Mucosa of descending colon (tissue), 3 donors: ENCODE results near the gene OTOP1. TPM values are rescaled to one million over a fixed set of nuclear protein-coding genes. Genes with fewer than 3 reads are reported as not detected.
"Not testable (repeated sequence)": the region's sequence is repeated elsewhere in the genome, so short reads cannot be mapped to it uniquely, and the experiment has no call there.

Experiments used
- ATAC-seq: fragments of 200-7000 bp; cut with Tn5 transposase; one replicate; pipeline ENCODE4 v1.9.1; 2020; ENCODE audit warnings: mild to moderate bottlenecking, moderate library complexity
- DNase-seq, 3 donors: peaks; one replicate each; pipeline ENCODE4 v3.0.0-alpha.2; 2020
- H3K36me3 ChIP-seq: fragments of 200-600 bp; one replicate; pipeline ENCODE4 v1.8.0; 2021; ENCODE audit warnings: low read depth, mild to moderate bottlenecking
- H3K4me1 ChIP-seq: fragments of 200-600 bp; one replicate; pipeline ENCODE4 v1.8.0; 2021; ENCODE audit warnings: low read depth, mild to moderate bottlenecking
- H3K4me3 ChIP-seq: fragments of 200-600 bp; one replicate; pipeline ENCODE4 v1.8.0; 2021; ENCODE audit warnings: mild to moderate bottlenecking
- H3K9me3 ChIP-seq: fragments of 200-600 bp; one replicate; pipeline ENCODE4 v1.8.0; 2021; ENCODE audit warnings: mild to moderate bottlenecking
- intact Hi-C, 2 donors: fragments of 100-400 bp; cut with DNase I in 1 of 2; cut with micrococcal nuclease in 1 of 2; formaldehyde crosslinking; loops; one replicate each; pipeline versions ENCODE4 v1.11.0 to v1.11.1; 2022; cut with DNase I, micrococcal nuclease
- total RNA-seq, 3 donors: library from RNA; stranded (reverse); fragmentation: NEBNext Ultra II Directional in 2 of 3; extraction: Animal tissue kit (Norgen Biotek cat#: 25700) in 2 of 3; gene quantifications; one replicate each; pipeline versions ENCODE4 v1.2.1 to v1.2.4, GENCODE V29; 2021 to 2023
- donor health status: DM: no; HTN: no; CAD: no; lungs with moderate emphysema.
- donor health status: DM: no; HTN: no; CAD: no.
- donor health status: DM: no; HTN: yes; CAD: no.

OTOP1 gene
- total RNA-seq, 3 donors from 2014 or later: not detected

DNA sequence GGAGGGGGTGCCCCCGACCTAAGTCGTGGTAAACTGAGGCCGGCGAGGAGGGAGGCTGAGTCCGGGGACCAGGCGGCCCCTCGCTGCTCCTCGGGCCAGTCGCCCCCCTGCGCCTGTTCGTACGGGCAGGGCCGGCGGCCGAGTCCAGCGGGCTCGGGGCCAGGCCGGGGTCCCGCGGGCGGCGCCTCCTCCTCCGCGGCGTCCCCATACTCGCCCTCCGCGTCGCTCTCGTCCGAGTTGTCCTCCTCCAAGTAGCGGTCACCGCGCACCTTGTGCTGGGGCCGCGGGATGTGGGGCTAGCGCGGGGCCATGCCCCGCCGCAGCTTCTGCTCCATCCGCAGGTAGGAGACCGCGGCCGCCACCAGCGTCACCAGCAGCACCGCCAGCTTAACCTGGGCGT is 83.4 kb downstream of the OTOP1 start:
- DNase-seq, ATAC-seq, H3K4me3 ChIP-seq: not testable (repeated sequence)

DNA sequence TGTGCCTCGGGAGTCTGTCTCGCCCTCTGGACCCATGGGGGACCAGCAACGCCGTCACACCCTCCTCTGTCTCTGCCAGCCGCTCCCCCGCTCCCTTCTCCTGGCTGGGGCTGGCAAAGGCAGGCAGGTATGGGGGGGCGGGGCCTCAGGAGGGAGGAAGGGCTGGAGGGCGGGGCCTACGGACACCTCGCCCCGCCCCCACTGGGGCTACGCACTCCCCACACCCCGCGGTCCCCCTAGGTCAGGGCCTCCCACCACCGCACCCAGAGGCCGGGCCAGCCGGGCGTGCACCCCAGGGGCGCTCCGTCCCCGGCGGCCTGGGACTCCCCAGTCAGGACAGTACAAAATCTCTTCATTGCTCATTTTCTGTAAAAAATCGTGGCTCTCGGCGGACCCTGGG is 84.0 kb downstream of the OTOP1 start:
- H3K9me3 ChIP-seq, ATAC-seq, H3K36me3 ChIP-seq, H3K4me3 ChIP-seq, intact Hi-C loops, H3K4me1 ChIP-seq: not testable (repeated sequence)
- peak in 2 of 3 donors; percentile 29 to 50 for DNase-seq

More for the DNA sequence above, 83.4 kb downstream of the OTOP1 start:
- H3K4me1 ChIP-seq, H3K9me3 ChIP-seq, intact Hi-C loops, H3K36me3 ChIP-seq: not testable (repeated sequence)

DNA sequence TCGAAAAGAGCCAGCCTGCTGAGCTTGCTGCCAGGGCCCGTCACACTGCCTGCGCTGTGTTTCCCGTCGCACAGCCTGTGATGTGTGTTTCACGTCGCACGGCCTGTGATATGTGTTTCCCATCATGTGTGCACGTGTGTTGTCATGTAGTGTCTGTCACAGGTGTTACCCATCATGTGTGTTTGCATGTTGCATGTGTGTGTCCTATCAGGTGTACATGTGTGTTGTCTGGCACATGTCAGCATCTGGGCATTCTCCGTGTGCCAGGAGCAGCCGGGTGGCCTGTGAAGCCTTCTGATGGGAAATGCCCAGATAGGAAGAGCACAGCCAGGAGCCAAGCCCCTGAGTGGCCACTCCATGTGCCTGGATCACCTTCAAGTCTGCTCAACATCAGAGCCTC is 85.5 kb downstream of the OTOP1 start:
- DNase-seq, H3K9me3 ChIP-seq, ATAC-seq, intact Hi-C loops, H3K4me3 ChIP-seq, H3K36me3 ChIP-seq, H3K4me1 ChIP-seq: not testable (repeated sequence)

Other genes with a start within 250 kb of the OTOP1 start
- 10 to 100 TPM; 14.9 to 20.7 (median 19.6) TPM for gene TMEM128, start 21.3 kb upstream of the OTOP1 start, total RNA-seq
- 10 to 100 TPM in 1 of 3 donors, 1 to 10 TPM in 2; 5.2 to 12.9 (median 8.2) TPM for gene LYAR, start 63.2 kb upstream of the OTOP1 start, total RNA-seq
- gene ZBTB49, start 63.3 kb upstream of the OTOP1 start, total RNA-seq: 1 to 10 TPM; 3.5 to 8.9 (median 8.4) TPM
- 1 to 10 TPM; 1.2 to 7.9 (median 3.3) TPM for gene NSG1, start 160.2 kb upstream of the OTOP1 start, total RNA-seq